Ishikawa (cell line): Measurements from ENCODE around the gene TPX2.

Source experiments
- CEBPB ChIP-seq: IDR thresholded peaks from 2 replicates; pipeline ENCODE4 v1.6.1; 2012
- CREB1 ChIP-seq: IDR thresholded peaks from 2 replicates; pipeline ENCODE4 v1.6.1; 2012; ENCODE audit warnings: low read depth
- EGR1 ChIP-seq: IDR thresholded peaks from 2 replicates; pipeline ENCODE4 v1.6.1; 2012
- EP300 ChIP-seq: IDR thresholded peaks from 2 replicates; pipeline ENCODE4 v1.6.1; 2012; ENCODE audit warnings: borderline replicate concordance
- FOXM1 ChIP-seq: IDR thresholded peaks from 2 replicates; pipeline ENCODE4 v1.6.1; 2012; ENCODE audit warnings: low read depth, borderline replicate concordance
- NFIC ChIP-seq: IDR thresholded peaks from 2 replicates; pipeline ENCODE4 v1.6.1; 2012
- RAD21 ChIP-seq: IDR thresholded peaks from 2 replicates; pipeline ENCODE4 v1.6.1; 2012; ENCODE audit warnings: low read depth
- TAF1 ChIP-seq: IDR thresholded peaks from 2 replicates; pipeline ENCODE4 v1.6.1; 2012; ENCODE audit warnings: low read depth, mild to moderate bottlenecking
- TCF12 ChIP-seq: IDR thresholded peaks from 2 replicates; pipeline ENCODE4 v1.6.1; 2012; ENCODE audit warnings: low read depth
- TEAD4 ChIP-seq: IDR thresholded peaks from 2 replicates; pipeline ENCODE4 v1.6.1; 2012
- YY1 ChIP-seq: IDR thresholded peaks from 2 replicates; pipeline ENCODE4 v1.6.1; 2012; ENCODE audit warnings: low read depth
- ZBTB7A ChIP-seq: IDR thresholded peaks from 2 replicates; pipeline ENCODE4 v1.6.1; 2012; ENCODE audit warnings: low read depth
- TF ChIP-seq, protein P1 (sequence below): IDR thresholded peaks from 2 replicates; pipeline ENCODE4 v1.6.1; 2012
- TF ChIP-seq, protein P2 (sequence below): IDR thresholded peaks from 2 replicates; pipeline ENCODE4 v1.6.1; 2012
- TF ChIP-seq, protein P3 (sequence below): IDR thresholded peaks from 2 replicates; pipeline ENCODE4 v1.6.1; 2012; ENCODE audit warnings: low read depth, mild to moderate bottlenecking

Gene TPX2

DNA sequence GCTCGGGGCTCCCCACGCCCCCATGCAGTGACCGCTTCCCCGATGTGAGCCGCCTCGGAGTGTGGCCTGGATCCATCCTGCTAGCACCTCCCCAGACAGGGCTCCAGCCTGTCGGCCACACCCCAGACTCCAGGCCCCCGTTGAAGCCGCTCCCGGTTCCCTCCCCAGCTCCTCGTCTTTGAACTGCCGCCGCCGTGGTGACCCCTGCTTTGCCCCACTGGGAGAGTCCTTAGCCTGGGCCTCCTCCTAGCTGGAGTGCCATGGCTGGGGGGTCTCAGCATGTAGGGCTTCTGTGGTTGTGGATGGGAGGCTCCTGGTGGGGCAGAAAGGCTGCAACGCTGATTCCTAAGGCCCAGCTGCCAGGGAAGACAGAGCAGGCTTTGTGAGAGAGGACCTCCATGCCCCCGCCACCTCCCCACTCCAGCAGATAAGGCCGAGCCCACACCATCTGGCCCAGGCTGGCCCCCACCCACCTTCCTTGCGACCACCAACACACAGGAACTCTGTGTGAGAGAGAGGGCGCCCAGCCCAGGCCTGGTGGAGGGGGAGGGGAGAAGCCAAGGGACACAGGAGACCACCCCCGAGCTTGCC lies 94.9 kb downstream of the TPX2 start:
- TF ChIP-seq EGR1 = no peak
- no peak for TF ChIP-seq CEBPB

DNA sequence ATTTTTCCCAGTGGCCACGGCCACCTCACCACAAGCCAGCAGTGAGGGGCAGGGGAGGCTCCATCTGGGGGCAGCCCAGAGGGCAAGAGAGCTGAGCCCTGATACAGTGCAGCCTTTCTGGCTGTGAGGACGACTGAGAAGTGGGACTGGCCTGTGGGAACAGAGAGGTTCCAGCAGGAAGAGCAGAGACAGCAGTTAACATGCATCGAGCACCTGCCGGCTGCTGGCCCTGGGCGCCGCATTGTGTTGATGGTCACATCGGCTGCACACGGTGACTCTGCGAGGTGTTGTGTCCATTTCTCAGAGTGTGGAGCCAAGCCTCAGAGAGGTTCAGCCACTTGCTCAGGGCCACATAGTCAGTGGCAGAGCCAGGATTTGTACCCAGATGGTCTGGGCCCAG lies 96.5 kb downstream of the TPX2 start:
- TF ChIP-seq CREB1 = no peak
- TF ChIP-seq, protein P1, sequence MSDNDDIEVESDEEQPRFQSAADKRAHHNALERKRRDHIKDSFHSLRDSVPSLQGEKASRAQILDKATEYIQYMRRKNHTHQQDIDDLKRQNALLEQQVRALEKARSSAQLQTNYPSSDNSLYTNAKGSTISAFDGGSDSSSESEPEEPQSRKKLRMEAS = no peak
- no peak for TF ChIP-seq TAF1
- TF ChIP-seq, protein P2, sequence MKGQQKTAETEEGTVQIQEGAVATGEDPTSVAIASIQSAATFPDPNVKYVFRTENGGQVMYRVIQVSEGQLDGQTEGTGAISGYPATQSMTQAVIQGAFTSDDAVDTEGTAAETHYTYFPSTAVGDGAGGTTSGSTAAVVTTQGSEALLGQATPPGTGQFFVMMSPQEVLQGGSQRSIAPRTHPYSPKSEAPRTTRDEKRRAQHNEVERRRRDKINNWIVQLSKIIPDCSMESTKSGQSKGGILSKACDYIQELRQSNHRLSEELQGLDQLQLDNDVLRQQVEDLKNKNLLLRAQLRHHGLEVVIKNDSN = no peak
- no peak for TF ChIP-seq EGR1
- TF ChIP-seq EP300 = no peak
- TF ChIP-seq RAD21 = no peak
- TF ChIP-seq CEBPB = no peak
- TF ChIP-seq NFIC = no peak
- no peak for TF ChIP-seq TEAD4
- no peak for TF ChIP-seq TCF12
- no peak for TF ChIP-seq FOXM1
- no peak; the same call in 1 of the 2 replicates for TF ChIP-seq ZBTB7A
- TF ChIP-seq, protein P3, sequence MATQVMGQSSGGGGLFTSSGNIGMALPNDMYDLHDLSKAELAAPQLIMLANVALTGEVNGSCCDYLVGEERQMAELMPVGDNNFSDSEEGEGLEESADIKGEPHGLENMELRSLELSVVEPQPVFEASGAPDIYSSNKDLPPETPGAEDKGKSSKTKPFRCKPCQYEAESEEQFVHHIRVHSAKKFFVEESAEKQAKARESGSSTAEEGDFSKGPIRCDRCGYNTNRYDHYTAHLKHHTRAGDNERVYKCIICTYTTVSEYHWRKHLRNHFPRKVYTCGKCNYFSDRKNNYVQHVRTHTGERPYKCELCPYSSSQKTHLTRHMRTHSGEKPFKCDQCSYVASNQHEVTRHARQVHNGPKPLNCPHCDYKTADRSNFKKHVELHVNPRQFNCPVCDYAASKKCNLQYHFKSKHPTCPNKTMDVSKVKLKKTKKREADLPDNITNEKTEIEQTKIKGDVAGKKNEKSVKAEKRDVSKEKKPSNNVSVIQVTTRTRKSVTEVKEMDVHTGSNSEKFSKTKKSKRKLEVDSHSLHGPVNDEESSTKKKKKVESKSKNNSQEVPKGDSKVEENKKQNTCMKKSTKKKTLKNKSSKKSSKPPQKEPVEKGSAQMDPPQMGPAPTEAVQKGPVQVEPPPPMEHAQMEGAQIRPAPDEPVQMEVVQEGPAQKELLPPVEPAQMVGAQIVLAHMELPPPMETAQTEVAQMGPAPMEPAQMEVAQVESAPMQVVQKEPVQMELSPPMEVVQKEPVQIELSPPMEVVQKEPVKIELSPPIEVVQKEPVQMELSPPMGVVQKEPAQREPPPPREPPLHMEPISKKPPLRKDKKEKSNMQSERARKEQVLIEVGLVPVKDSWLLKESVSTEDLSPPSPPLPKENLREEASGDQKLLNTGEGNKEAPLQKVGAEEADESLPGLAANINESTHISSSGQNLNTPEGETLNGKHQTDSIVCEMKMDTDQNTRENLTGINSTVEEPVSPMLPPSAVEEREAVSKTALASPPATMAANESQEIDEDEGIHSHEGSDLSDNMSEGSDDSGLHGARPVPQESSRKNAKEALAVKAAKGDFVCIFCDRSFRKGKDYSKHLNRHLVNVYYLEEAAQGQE = no peak
- no peak for TF ChIP-seq YY1

DNA sequence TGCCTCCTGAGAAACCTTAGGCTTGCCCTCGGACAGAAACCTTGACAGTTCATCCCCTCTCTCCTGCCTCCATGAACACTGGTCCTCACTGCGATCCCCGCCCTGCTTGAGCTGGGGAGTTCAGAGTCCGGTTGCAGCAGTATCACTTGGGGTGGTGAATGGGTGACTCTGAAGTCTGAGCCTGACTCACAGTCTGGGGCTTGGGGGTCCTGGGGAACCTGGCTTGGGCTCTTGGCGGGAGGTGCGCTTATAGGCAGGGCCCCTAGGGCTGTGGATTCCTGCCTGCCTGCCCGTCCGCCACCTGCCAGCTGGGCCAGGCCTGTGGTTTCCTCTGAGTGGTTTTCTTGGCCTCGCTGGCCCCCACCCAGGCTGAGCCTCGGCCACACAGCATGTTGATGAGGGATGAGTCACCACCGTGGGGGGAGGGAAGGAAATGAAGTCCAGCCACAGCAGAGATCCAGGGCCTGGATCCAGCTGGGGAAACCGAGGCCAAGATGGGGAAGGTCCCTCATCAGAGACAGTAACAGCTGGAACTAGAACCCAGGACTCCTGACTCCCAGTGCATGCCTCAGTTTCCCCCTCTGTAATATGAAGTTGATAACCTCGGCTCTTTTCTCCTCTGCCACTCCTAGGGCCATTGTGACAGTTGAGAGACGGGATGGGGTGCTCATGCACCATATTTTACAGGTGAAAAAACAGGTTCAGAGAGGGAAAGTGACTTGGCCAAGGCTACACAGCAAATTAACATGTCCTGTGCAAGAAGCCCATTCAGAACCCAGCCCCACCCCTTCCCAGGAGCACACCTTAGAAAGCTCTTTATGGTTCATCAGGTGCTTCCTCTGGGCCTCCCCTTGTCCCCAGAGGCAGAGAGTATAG lies 97.1 kb downstream of the TPX2 start:
- TF ChIP-seq YY1 (no peak), CREB1 (no peak), EP300 (peak; percentile 86), TCF12 (peak; percentile 94), NFIC (peak; percentile 82), TAF1 (no peak), ZBTB7A (peak; percentile 78; the same call in 1 of the 2 replicates), RAD21 (no peak), FOXM1 (peak; percentile 58; the same call in 1 of the 2 replicates), TEAD4 (peak; percentile 56; the same call in 1 of the 2 replicates)
- TF ChIP-seq, protein P3 = no peak
- TF ChIP-seq, protein P1 = peak; percentile 80

DNA sequence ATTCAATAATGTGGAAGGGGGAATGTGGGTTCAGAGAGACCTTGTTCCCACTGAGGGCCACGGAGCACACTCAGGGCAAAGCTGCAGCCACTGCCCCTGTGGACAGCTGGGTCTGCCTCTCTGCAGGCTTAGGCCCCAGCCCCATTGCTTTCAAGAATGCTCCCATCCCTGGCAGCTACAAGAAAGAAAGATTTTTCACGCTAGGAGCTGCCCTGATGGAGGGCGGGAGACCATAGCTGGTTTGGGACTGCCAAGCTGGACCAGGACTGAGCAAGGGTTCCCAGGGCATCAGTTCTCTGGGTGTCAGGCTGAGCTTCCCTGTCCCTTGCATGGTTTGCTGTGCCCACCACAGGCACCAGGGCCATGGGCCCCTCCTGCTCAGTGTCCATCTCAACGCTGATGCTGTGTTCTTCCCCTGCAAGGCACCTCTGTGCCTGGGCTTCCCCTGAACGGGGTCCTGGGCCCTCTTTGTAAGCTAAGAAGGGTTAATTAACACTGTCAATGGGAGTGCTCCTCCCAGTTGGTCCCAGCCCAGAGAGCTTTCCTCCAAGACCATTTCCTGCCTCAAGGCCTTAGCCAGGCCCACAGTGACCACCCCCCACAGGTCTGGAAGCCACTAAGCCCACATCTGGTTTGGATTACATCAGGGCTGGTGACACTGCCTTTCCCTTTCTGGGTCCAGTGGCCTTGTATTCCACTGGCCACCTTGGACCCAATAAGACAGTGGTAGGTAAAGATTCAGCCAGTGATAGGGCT lies 97.9 kb downstream of the TPX2 start:
- no peak for TF ChIP-seq CREB1
- peak; percentile 22; the same call in 1 of the 2 replicates for TF ChIP-seq TCF12
- no peak for TF ChIP-seq EP300

DNA sequence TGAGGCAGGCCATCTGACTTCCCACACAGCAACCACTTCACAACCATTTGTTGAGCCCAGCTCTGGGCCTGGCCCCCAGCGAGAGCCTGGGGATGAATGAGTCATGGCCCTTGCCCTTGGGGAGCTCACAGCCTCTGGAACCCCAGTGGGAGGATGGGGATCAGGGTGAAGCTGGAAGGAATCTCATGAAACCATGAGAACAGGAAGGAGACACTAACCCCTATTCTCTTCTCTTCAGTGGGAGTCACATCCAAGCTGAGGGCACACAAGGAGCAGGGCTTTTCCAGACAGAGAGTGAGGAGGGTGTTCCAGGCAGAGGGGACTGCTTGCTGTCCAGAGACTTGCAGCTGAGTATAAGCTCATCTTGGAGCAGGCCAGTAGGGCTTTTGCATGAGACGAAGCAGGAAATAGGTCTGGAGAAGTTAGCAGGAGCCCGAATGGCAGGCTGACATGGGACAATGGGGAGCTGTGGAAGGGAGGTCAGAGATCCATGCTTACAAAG lies 98.9 kb downstream of the TPX2 start:
- TF ChIP-seq, protein P1 = no peak
- TF ChIP-seq TEAD4 (no peak), FOXM1 (no peak), TAF1 (no peak), TCF12 (no peak), CEBPB (no peak), EP300 (no peak), CREB1 (no peak), YY1 (no peak), NFIC (no peak), EGR1 (no peak), ZBTB7A (no peak), RAD21 (no peak)
- TF ChIP-seq, protein P3 = no peak
- TF ChIP-seq, protein P2 = no peak
